Prostate gland (tissue), 2 donors: ENCODE results near the gene ARPC5.

ENCODE experiments used
- CTCF ChIP-seq, 4 experiments: fragments of 200-600 bp in 2 of 4; fragments of 450-650 bp in 2 of 4; sonication (generic) in 2 of 4; IDR thresholded peaks; 1 replicate in 3 of 4; 2 replicates in 1 of 4; pipeline ENCODE4 v1.5.1; 2016 to 2019; ENCODE audit warnings: antibody characterized with exemption in 4 of 4, mild to moderate bottlenecking in 2 of 4, moderate library complexity in 2 of 4
- POLR2A ChIP-seq: fragments of 450-650 bp; IDR thresholded peaks from one replicate; pipeline ENCODE4 v1.6.1; 2016; ENCODE audit warnings: antibody characterized with exemption, mild to moderate bottlenecking
- POLR2AphosphoS5 ChIP-seq: sonication (generic); formaldehyde crosslinking; IDR thresholded peaks from one replicate; pipeline ENCODE4 v1.6.1; 2017; ENCODE audit warnings: antibody characterized with exemption

GRCh38 chr1:183656355-183656754 lies 20.8 kb upstream of the ARPC5 start:
- TF ChIP-seq CTCF (IDR thresholded peaks at IDR 0.05) (no peak), POLR2AphosphoS5 (no peak), POLR2A (no peak)
